Measurements from ENCODE around the gene IL17RE. TPM values are rescaled to one million over a fixed set of nuclear protein-coding genes. Genes with fewer than 3 reads are reported as not detected.

Gene IL17RE
- total RNA-seq, 1 donor from 2014 or later: 1.1 TPM

- H3K9me3 Mint-ChIP-seq: no peaks in the 10 kb centered on the region
- no peaks in the 10 kb centered on the region for H3K36me3 Mint-ChIP-seq (ENCODE audit: low read depth)
- no peak overlapping the region for H3K4me3 Mint-ChIP-seq
- no peak overlapping the region for H3K27ac Mint-ChIP-seq
- no peaks in the 10 kb centered on the region for H3K27me3 Mint-ChIP-seq
- intact Hi-C loops (cut with micrococcal nuclease): loop anchor here (2.0 kb wide), 1 partner anchor 15 kb away; the partner anchor contains the start of gene IL17RE
- DNase-seq: no peak
- H3K4me1 Mint-ChIP-seq: peaks cover 11% of the 10 kb centered on the region
These were observed 15.2 kb downstream of the IL17RE start for GRCh38 chr3:9917820-9918219.

- DNase-seq: no peak
- intact Hi-C loops (cut with micrococcal nuclease): no loop called here
- Mint-ChIP-seq H3K4me1 (peaks cover 11% of the 10 kb centered on the region), H3K36me3 (ENCODE audit: low read depth) (no peaks in the 10 kb centered on the region), H3K9me3 (no peaks in the 10 kb centered on the region), H3K27ac (no peak overlapping the region), H3K4me3 (no peak overlapping the region), H3K27me3 (no peaks in the 10 kb centered on the region)
These were observed 15.8 kb downstream of the IL17RE start for GRCh38 chr3:9918261-9919038.

GRCh38 chr3:9928158-9928557 is 25.5 kb downstream of the IL17RE start:
- Mint-ChIP-seq H3K27ac (no peak overlapping the region), H3K4me3 (no peak overlapping the region), H3K27me3 (peaks cover 7% of the 10 kb centered on the region), H3K36me3 (ENCODE audit: low read depth) (no peaks in the 10 kb centered on the region), H3K9me3 (no peaks in the 10 kb centered on the region), H3K4me1 (peaks cover 13% of the 10 kb centered on the region)
- intact Hi-C loops (cut with micrococcal nuclease): no loop called here
- no peak for DNase-seq

- no peaks in the 10 kb centered on the region for H3K27me3 Mint-ChIP-seq
- H3K27ac Mint-ChIP-seq: no peak overlapping the region
- peaks cover 9% of the 10 kb centered on the region for H3K36me3 Mint-ChIP-seq (ENCODE audit: low read depth)
- no peaks in the 10 kb centered on the region for H3K9me3 Mint-ChIP-seq
- intact Hi-C loops (cut with micrococcal nuclease): loop anchor here (5.0 kb wide), 2 partner anchors 186 to 316 kb away; partner anchors contain the start of genes BRK1 and TATDN2
- peaks cover 34% of the 10 kb centered on the region for H3K4me1 Mint-ChIP-seq
- H3K4me3 Mint-ChIP-seq: peak overlapping the region; percentile 25
- no peak for DNase-seq
These were observed 28.3 kb downstream of the IL17RE start for GRCh38 chr3:9930804-9931418.

DNA sequence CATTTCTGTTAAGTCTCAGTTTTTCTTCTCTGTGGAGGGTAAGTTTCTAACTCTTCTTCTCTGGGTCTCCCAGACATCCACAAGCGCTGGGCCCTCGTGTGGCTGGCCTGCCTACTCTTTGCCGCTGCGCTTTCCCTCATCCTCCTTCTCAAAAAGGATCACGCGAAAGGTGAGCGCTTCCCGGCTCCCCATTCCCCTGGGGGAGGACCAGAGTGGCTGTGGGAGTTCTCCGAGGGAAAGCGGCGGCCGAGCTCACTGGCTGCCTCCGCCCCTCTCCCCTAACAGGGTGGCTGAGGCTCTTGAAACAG is 29.8 kb downstream of the IL17RE start:
- Mint-ChIP-seq H3K9me3 (no peaks in the 10 kb centered on the region), H3K27me3 (no peaks in the 10 kb centered on the region), H3K4me3 (peak overlapping the region; percentile 96), H3K27ac (peak overlapping the region; percentile 96), H3K4me1 (peaks cover 36% of the 10 kb centered on the region), H3K36me3 (ENCODE audit: low read depth) (peaks cover 18% of the 10 kb centered on the region)
- intact Hi-C loops (cut with micrococcal nuclease): loop anchor here (1.0 to 5.0 kb wide), 7 partner anchors 88 to 536 kb away; partner anchors contain the start of genes ARPC4, BRK1, RPUSD3 and SEC13
- no peak for DNase-seq

DNA sequence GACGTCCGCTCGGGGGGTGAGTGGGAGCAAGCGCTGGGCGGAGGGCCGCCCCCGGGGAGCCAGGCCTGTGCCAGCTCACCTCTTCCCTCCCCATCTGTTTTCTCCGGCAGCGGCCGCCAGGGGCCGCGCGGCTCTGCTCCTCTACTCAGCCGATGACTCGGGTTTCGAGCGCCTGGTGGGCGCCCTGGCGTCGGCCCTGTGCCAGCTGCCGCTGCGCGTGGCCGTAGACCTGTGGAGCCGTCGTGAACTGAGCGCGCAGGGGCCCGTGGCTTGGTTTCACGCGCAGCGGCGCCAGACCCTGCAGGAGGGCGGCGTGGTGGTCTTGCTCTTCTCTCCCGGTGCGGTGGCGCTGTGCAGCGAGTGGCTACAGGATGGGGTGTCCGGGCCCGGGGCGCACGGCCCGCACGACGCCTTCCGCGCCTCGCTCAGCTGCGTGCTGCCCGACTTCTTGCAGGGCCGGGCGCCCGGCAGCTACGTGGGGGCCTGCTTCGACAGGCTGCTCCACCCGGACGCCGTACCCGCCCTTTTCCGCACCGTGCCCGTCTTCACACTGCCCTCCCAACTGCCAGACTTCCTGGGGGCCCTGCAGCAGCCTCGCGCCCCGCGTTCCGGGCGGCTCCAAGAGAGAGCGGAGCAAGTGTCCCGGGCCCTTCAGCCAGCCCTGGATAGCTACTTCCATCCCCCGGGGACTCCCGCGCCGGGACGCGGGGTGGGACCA is 30.4 kb downstream of the IL17RE start:
- Mint-ChIP-seq H3K27ac (peak overlapping the region; percentile 96), H3K27me3 (no peaks in the 10 kb centered on the region), H3K4me3 (peak overlapping the region; percentile 96), H3K4me1 (peaks cover 36% of the 10 kb centered on the region), H3K36me3 (ENCODE audit: low read depth) (peaks cover 19% of the 10 kb centered on the region), H3K9me3 (no peaks in the 10 kb centered on the region)
- DNase-seq: peak; percentile 94
- intact Hi-C loops (cut with micrococcal nuclease): loop anchor here (1.0 to 5.0 kb wide), 13 partner anchors 13 to 536 kb away; partner anchors contain the start of genes ARPC4, BRK1, BRPF1 and FANCD2

- H3K36me3 Mint-ChIP-seq (ENCODE audit: low read depth): peaks cover 22% of the 10 kb centered on the region
- intact Hi-C loops (cut with micrococcal nuclease): loop anchor here (1.0 to 5.0 kb wide), 12 partner anchors 13 to 537 kb away; partner anchors contain the start of genes ARPC4, BRK1, BRPF1 and FANCD2
- DNase-seq: peak; percentile 99
- H3K27me3 Mint-ChIP-seq: no peaks in the 10 kb centered on the region
- H3K4me1 Mint-ChIP-seq: peaks cover 36% of the 10 kb centered on the region
- H3K4me3 Mint-ChIP-seq: peak within 1 kb of the TSS; percentile 96
- H3K9me3 Mint-ChIP-seq: no peaks in the 10 kb centered on the region
- H3K27ac Mint-ChIP-seq: peak within 1 kb of the TSS; percentile 96
These were observed 31.1 kb downstream of the IL17RE start, which contains the start of gene CRELD1 for GRCh38 chr3:9933561-9934234. Gene CRELD1 (plus strand): TSS chr3:9933834. CDS start chr3:9934439, 605 bp downstream.

DNA sequence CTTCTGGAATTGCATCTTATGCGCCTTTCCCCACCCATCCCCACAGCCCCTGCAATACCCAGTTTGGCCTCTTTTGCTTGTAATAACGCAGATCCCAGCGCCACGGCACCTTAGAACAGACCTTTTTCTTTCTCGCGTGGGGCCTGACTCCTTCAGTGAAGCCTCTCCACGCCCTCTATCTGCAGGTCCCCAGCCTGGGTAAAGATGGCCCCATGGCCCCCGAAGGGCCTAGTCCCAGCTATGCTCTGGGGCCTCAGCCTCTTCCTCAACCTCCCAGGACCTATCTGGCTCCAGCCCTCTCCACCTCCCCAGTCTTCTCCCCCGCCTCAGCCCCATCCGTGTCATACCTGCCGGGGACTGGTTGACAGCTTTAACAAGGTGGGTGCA is 31.6 kb downstream of the IL17RE start:
- Mint-ChIP-seq H3K27ac (peak overlapping the region; percentile 96), H3K9me3 (no peaks in the 10 kb centered on the region), H3K36me3 (ENCODE audit: low read depth) (peaks cover 22% of the 10 kb centered on the region), H3K27me3 (no peaks in the 10 kb centered on the region), H3K4me3 (peak overlapping the region; percentile 96), H3K4me1 (peaks cover 36% of the 10 kb centered on the region)
- intact Hi-C loops (cut with micrococcal nuclease): loop anchor here (5.0 kb wide), 2 partner anchors 183 to 313 kb away; partner anchors contain the start of genes BRK1 and TATDN2
- DNase-seq: peak; percentile 75

GRCh38 chr3:9934993-9935392 is 32.3 kb downstream of the IL17RE start:
- Mint-ChIP-seq H3K27me3 (no peaks in the 10 kb centered on the region), H3K4me3 (peak overlapping the region; percentile 96), H3K4me1 (peaks cover 36% of the 10 kb centered on the region), H3K27ac (peak overlapping the region; percentile 96), H3K36me3 (ENCODE audit: low read depth) (peaks cover 22% of the 10 kb centered on the region), H3K9me3 (no peaks in the 10 kb centered on the region)
- intact Hi-C loops (cut with micrococcal nuclease): loop anchor here (5.0 kb wide), 2 partner anchors 182 to 312 kb away; partner anchors contain the start of genes BRK1 and TATDN2
- no peak for DNase-seq

- H3K27ac Mint-ChIP-seq: no peak overlapping the region
- intact Hi-C loops (cut with micrococcal nuclease): no loop called here
- no peaks in the 10 kb centered on the region for H3K9me3 Mint-ChIP-seq
- no peak for DNase-seq
- H3K27me3 Mint-ChIP-seq: no peaks in the 10 kb centered on the region
- peaks cover 33% of the 10 kb centered on the region for H3K4me1 Mint-ChIP-seq
- no peak overlapping the region for H3K4me3 Mint-ChIP-seq
- peaks cover 29% of the 10 kb centered on the region for H3K36me3 Mint-ChIP-seq (ENCODE audit: low read depth)
These were observed 33.4 kb downstream of the IL17RE start for GRCh38 chr3:9935966-9936510.

DNA sequence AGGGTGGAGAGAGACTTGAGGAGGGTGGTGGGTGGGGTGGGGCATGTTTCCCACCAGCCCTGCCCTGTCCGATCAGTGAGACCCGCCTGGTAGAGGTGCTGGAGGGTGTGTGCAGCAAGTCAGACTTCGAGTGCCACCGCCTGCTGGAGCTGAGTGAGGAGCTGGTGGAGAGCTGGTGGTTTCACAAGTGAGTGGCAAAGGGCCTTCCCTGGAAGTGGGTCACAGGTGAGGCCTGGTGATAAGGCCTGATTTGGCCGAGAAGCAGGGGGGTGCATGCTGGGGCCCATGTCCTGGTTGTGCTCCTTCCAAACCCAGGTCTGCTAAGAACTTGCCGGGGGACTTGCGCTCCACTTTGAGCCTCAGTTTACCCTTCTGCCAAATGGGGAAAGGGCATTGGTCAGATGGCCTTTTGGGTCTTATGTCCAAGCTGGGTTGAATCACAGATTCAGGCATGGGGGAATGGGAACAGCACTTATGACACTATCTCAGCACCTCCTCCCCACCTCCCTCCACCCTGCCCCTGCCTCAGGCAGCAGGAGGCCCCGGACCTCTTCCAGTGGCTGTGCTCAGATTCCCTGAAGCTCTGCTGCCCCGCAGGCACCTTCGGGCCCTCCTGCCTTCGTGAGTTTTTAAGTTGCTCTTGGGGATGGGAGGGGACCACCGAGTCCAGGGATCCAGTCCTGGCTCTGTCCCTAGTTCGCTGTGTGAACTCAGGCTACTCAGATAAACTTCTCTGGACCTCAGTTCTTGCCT is 35.0 kb downstream of the IL17RE start:
- H3K4me1 Mint-ChIP-seq: peaks cover 24% of the 10 kb centered on the region
- H3K27ac Mint-ChIP-seq: no peak overlapping the region
- no peaks in the 10 kb centered on the region for H3K9me3 Mint-ChIP-seq
- H3K36me3 Mint-ChIP-seq (ENCODE audit: low read depth): peaks cover 34% of the 10 kb centered on the region
- no peaks in the 10 kb centered on the region for H3K27me3 Mint-ChIP-seq
- DNase-seq: no peak
- no peak overlapping the region for H3K4me3 Mint-ChIP-seq
- intact Hi-C loops (cut with micrococcal nuclease): no loop called here

GRCh38 chr3:9938966-9939365 is 36.3 kb downstream of the IL17RE start:
- Mint-ChIP-seq H3K36me3 (ENCODE audit: low read depth) (peaks cover 39% of the 10 kb centered on the region), H3K9me3 (no peaks in the 10 kb centered on the region), H3K4me3 (no peak overlapping the region), H3K27ac (no peak overlapping the region), H3K4me1 (peaks cover 21% of the 10 kb centered on the region), H3K27me3 (no peaks in the 10 kb centered on the region)
- intact Hi-C loops (cut with micrococcal nuclease): no loop called here
- DNase-seq: no peak
